GM19238 (cell line): Measurements from ENCODE around the gene SGPP1.
"Not testable (repeated sequence)": the region's sequence is repeated elsewhere in the genome, so short reads cannot be mapped to it uniquely, and the experiment has no call there.

ENCODE experiments used
- DNase-seq: peaks from one replicate; pipeline ENCODE4 v3.0.0; 2011; ENCODE audit warnings: low spot score; ENCODE audit not compliant: insufficient read length

The SGPP1 gene

DNA sequence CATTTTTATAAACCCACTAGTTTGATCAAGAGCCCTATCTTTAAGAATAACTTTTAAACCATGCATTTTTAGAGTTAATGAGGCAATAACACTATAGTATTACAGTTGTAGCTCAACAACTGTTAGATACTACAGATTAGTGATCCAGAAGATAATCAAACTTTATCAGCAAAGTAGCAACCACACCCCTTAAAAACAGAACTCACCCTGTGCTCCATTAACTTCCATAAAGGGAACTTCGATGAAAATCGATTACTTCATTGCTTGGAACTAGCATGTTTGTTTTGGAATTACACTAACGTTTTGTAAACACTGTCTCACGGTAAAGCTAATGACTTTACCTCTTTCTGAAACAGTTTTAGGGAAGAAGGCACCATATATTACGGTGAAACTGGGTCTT lies 1.4 kb downstream of the SGPP1 start:
- DNase-seq: no peak

DNA sequence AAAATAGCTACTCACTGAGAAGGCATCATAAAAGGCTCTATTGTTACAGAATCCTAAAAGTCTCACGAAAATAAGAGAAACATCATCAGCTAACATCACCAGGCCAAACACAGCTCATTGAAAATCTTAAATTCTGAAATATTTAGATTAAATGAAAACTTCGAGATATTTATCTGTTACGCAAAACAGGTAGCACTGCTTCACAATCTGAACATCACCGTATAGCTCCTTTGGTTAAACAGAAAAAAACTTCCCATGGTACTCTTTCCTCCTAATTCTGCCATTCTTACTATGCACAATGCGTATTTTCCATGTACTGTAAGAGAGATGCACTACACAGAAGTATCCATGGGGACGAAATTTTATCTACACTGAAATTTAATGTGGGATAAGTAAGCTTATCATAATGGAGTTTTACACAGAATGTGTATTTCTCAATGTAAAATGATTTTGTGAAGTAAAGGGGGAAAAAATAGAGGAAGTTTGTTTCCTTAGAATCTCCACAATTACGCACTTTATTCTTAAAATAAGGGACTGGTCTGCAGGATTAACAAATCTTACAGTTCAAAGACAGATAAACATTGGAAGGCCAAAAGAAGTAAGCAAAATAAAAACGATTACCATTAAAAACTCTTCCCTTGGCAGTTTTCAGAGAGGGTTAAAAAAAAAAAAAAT lies 1.9 kb downstream of the SGPP1 start:
- no peak for DNase-seq

DNA sequence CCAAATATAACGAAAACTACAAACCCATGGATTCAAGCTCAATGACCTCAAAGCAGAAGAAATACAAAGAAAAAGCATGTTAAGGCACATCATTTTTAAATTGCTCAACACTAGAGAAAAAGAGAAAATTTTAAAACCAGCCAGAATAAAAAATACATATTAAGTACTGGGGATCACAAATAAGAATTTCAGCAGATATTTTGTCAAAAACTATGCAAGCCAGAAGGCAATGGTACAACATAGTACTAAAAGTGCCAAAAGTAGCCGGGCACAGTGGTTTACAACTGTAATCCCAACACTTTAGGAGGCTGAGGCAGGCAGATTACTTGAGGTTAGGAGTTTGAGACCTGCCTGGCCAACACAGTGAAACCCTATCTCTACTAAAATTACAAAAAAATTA lies 10.2 kb downstream of the SGPP1 start:
- no peak for DNase-seq

DNA sequence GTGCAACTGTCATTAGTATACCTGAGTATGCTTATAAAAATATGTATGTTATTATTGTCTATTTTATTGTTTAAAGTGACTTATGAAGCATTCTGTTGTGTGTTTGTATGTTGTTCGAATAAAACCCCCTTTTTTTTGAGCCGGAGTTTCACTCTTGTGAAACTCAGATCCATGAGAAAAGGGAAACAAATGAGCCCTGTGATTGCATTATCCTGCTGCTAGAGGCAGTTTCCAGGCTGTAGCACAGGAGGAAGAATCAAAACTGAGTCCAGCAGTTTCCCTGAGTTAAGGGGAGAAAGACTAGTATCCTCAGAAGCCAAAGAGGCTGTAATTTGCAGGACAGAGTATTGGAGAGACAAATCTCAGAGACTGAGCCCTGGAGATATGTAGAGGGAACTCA lies 12.5 kb downstream of the SGPP1 start:
- no peak for DNase-seq

DNA sequence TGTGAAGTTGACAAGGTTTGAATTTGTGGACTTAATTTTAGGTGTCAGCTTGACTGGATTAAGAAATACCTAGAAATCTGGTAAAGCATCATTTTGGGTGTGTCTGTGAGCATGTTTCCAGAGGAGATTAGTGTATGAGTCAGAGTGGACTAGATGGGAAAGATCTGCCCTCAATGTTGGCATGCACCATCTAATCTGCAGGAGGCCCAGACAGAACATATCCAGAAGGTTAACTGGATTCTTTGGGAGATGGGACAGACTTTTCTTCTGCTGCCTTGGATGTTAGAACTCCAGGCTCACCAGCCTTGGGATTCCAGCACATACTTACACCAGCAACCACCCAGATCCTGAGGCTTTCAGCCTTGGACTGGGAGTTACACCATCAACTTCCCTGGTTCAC lies 14.1 kb downstream of the SGPP1 start:
- no peak for DNase-seq

DNA sequence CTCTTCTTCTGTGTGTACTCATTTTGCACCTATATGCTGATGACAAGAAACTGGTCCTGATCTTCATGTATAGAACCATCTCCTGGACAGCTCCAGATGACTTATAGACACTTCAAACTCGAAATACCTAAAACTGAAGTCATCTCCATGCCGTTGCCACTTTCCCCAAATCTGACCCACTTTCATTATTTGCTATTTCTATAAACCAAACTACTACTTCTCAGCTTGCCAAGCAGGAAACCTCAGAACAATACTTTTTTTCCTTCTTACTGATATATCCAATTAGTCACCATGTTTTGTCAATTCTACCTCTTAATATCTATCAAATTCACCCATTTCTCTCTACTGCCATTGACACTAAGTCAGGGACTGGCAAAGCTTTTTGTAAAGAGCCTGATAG lies 14.8 kb downstream of the SGPP1 start:
- DNase-seq: no peak

DNA sequence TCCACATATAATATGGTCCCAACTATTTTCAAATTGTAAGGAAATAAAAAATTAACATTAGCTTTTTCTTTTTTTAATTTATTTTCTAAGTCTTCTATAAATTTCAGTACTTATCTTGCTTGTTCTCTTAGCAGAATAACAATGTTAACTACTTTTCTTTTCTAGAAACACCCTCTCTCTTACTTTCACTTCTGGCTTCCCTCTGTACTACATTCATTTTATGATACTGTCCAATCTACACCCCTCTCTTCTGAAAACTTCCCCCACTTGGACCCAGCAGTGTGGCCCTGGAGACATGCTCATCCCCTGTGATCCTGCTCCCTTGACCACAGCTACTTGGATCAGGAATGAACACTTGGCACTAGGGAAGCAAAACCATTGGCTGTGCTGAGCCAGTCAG lies 15.7 kb downstream of the SGPP1 start:
- no peak for DNase-seq

DNA sequence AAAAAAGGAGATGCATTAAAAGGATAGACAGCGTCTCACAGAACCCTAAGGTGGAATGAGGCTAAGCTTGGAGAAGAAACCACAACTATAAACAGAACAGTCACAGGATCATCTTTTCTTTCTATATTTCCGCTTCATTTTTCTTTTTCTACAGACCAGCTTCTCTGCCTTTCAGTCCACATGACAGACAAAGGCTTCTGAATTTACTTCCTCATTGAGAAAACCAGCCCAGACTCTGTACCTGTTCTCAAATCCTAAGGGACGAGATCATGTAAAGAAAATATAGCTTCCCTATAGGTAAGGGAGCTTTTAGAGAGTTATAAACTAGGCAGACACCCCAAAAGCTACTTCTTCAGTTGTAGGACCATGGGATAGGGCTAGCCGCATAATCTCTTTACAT lies 17.4 kb downstream of the SGPP1 start:
- no peak for DNase-seq

DNA sequence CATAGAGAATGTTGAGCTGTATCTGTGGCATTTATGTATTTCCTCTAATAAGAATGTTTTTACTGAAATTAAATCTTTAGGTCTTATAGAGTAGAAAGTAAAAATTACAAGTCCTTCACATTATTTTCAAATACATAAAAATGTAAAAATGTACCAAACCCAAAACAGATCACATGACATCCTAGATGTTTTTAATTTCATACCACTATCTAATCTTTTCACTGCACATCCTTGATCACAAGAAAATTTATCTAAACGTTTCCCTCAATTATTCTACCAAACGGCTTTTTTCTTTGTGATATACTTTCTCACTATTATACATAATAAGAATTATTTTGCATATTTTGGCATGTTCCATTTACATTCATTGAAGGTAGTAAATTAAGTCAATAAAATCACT lies 18.3 kb downstream of the SGPP1 start:
- DNase-seq: no peak

DNA sequence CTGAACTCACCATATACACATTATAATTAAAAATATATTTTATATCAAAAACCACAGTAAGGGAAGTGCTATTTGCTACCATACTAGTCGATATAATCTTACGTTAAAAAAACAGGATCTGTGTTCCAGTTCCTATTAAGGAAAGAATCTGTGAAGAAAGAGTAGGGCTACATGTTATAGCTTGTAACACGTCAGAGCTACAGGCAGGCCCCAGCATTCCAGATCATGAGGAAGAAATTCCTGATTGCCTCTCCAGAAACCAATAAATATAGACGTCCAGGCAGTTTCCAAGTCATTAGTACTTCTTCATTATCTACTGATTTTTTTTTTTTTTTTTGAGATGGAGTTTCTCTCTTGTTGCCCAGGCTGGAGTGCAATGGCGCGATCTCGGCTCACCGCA lies 20.6 kb downstream of the SGPP1 start:
- DNase-seq: no peak

DNA sequence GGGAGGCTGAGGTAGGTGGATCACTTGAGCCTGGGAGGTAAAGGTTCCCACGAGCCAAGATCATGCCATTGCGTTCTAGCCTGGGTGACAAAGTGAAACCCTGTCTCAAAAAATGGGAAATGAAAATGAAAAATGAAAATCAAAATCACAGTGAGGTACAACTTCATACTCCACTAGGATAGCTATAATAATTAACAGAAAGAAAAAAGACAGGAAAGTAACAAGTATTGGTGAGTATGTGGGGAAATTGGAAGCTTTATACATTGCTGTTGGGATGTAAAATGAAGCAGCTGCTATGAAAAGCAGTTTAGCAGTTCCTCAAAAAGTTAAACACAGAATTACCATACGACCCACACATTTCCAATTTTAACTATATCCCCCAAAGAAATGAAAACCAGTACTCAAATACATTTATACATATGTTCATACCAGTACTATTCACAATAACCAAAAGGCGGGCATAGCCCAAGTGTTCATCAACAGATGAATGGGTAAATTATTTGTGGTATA lies 22.2 kb downstream of the SGPP1 start:
- no peak for DNase-seq

DNA sequence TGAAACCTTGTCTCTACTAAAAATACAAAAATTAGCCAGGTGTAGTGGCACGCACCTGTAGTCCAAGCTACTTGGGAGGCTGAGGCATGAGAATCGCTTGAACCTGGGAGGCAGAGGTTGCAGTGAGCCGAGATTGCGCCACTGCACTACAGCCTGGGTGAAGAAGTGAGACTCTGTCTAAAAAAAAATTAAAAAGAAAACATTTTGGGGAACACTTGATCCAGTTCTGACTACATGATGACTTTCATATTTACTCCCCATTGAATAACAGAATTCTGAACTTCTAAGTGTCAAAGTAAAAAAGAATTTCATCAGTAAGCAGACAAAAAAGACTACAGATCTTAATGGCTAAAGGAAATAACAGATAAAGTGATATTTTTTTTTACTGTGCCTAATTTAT lies 25.3 kb downstream of the SGPP1 start:
- not testable (repeated sequence) for DNase-seq

DNA sequence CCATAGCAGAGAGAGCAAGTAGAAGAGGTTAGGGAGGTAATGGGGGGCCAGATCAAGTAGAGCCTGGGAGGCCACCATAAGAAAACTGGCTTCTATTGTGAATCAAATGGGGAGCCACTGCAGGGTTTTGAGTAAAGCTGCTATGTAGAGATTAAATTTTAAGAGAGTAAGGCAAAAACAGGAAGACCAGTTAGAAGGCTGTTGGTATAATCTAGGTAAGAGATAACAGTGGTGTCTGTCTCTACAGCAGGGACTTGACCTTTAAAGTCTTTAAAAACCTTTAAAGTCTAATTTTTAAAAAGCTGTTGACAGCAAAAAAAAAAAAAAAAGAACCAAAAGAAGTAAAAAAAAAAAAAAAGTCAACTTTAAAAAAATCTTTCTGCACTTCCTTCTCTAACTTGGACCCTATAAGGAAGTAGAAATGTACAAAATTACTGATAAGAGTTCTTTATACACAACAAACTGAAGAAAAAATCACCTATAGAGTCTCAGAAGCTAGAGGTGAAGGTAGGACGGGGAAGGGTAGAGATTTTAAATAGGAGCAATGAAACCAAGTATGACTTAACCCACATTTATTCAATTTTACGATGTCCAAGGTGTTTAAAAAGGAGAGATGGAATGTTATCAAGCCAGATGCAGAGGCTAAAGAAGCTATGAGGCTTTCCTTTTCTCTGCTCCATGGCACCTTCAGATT lies 26.1 kb downstream of the SGPP1 start:
- DNase-seq: no peak

DNA sequence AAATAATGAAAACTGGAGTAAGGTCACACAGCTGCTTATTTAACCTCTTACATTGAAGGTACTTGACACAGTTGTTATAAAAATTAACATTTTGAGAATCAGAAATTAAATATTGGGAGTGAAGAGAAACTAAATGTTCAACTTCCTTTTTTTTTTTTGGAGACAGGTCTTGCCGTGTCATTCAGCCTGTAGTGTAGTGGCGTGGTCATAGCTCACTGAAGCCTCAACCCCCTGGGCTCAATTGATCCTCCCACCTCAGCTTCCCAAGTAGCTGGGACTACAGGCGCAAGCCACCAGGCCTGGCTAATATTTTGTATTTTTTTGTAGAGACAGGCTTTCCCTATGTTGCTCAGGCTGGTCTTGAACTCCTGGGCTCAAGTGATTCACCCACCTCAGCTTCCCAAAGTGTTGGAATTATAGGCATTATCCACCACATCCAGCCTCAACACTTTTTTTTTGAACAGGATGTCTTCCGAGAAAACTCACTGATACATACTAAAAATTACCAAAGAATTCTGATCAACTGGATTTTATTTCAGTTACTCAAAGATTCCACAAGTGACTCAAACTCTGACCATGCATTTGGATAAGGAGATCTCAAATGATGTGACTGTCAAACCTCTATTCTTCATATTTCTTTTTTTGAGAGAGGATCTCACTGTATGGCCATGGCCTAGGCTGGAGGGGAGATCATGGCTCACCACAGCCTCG lies 35.4 kb downstream of the SGPP1 start:
- no peak for DNase-seq

DNA sequence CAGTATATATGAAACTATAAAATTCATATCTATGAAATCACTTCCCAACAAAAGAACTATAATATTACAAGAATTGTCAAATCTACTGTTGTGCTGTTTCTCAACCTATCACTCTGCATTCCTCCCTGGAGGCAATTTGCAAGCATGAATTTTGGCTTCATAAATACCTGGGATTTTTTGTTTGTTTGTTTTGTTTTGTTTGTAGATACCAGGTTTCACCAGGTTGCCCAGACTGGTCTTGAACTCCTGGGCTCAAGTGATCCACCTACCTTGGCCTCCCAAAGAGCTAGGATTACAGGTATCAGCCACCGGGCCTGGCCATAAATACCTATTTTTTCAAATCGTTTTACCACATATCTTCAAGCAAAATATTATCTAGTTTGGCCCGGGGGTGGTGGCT lies 38.7 kb downstream of the SGPP1 start:
- no peak for DNase-seq

DNA sequence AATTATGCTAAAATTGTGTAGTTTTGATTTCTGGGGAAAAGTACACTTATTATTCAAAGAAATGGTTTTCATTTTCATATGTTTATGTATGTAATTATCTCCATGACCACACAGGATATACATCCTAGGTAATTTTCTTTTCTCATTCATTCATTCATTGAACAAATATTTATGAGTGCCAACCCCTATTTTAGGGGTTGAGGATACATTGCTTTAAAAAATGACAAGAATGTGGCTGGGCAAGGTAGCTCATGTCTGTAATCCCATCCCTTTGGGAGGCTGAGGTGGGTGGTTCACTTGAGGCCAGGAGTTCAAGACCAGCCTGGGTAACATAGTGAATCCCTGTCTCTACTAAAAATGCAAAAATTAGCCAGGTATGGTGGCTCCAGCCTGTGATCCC lies 40.9 kb downstream of the SGPP1 start:
- DNase-seq: no peak

DNA sequence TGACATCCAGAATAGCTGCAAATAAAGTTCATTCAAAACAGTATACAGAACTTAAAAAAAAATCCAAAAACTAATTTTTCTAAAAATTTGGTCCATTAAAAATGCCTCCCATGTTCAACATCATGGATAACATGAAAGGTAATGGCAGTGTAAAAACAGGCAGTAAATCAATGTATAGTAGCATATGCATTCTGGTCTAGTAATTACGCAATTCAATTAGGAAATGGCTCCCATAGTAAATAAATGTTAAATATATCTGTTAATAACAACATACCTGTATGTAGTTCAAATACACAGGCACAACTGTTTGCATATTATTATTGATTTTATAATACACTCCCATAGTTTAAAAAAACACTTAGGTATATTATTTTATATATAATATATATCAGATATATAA lies 42.5 kb downstream of the SGPP1 start:
- no peak for DNase-seq

DNA sequence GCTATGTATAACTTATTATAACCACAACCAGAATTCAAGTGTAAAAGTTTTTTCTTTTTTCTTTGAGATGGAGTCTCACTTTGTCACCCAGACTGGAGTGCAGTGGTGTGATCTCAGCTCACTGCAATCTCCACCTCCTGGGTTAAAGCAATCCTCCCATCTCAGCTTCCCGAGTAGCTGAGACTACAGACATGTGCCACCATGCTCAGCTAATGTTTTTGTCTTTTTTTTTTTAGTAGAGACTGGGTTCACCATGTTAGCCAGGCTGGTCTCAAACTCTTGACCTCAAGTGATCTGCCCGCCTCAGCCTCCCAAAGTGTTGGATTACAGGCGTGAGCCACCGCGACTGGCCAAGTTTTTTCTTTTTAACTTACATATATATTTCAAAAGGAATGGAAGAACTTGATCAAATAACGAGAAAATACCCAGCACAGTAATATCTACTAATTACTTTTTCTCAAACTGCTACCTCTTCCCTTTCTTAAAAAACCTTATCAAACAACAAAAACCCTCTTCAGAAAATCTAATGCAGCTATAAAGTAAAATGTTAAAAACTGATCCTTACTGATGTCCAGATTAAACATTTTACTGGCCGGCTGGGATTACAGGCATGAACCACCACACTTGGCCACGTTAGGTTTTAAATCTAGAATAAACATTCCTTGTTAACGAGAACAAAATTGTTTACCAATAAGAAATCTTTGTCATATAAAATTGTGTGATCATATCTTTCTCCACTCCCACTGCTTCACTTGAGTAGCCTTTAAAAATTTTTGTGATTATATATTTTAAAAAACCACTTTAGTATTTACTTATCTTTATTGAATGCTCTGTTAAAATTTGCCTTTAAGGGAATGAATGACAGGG lies 44.9 kb downstream of the SGPP1 start:
- no peak for DNase-seq

DNA sequence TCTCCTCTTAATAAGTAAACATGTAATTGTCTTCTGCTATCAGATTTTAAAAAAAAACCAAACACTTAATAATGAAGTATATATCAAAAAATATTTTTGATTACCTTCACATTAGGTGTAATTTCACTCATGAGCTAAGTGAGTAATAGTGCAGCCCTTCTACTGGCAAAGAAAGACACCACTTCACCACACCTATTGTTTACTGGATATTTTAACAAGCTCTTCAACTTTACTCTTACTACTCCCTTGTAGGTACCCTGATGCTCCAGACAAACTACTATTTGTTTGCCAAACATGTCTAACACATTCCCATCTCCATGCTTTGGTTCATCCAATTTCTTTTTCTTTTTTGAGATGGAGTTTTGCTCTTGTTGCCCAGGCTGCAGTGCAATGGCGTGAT lies 49.3 kb downstream of the SGPP1 start:
- DNase-seq: no peak

DNA sequence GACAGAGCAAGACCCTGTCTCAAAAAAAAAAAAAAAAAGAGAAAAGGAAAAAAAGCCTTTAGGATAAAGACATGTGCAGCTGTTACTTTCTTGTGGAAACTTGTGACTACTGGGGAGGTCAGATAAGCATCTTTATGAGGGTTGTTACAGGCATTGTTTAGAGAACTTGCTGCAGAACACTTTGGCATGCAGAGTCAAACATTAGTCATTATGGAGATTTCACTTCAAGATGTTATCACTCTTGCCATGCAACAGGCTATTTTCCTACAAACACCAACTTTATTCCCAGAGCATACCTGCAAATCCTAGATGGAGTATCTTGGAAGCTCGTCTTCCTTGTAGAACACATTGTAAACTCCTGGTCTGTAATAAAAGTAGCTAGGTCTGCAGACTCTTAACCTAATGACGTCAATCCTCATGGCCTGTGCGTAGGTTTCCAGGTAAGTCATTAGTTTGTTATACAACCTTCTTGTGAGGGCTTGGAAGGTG lies 49.9 kb downstream of the SGPP1 start:
- DNase-seq: no peak

DNA sequence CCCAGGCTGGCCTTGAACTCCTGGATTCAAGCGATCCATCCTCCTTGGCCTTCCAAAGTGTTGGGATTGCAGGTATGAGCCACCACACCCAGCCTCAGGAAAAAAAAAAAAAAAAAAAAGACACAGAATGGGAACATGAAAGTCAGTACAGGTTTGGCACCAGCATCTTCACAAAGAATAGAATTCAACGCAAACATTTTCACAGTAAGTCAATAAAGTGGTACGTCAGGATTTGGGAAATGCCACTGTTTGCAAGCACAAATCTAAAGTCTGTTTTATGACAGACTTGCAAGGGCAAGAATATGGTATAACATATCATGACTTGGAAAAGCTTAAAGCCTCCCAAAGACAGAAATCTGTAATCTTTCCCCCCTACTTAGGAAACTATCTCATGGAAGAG lies 51.2 kb downstream of the SGPP1 start:
- DNase-seq: no peak
